ENCODE results near the gene ZMYM2. TPM values are rescaled to one million over a fixed set of nuclear protein-coding genes. Genes with fewer than 3 reads are reported as not detected.

Gene ZMYM2
- total and polyA plus RNA-seq, 2 donors (not counting 1 experiment from before 2014, with no cell fraction given) = 37.3 to 63.4 TPM

- no peak overlapping the region for H3K27ac ChIP-seq (ENCODE audit: insufficient read depth, low read length)
- no peak for DNase-seq (ENCODE audit: low read depth in 2 of 2)
- H4K20me1 ChIP-seq (ENCODE audit: control insufficient read depth, extremely low read depth, insufficient read depth, low read length) = no peaks in the 10 kb centered on the region
- no peak overlapping the region for H3K9ac ChIP-seq (ENCODE audit: insufficient read depth, low read length)
- H3K27me3 ChIP-seq (ENCODE audit: control insufficient read depth, insufficient read depth, low read length) = no peaks in the 10 kb centered on the region
- H3K36me3 ChIP-seq (ENCODE audit: control insufficient read depth, insufficient read depth, low read length) = no peaks in the 10 kb centered on the region
- no peaks in the 10 kb centered on the region for H3K79me2 ChIP-seq (ENCODE audit: control insufficient read depth, insufficient read depth, low read length)
- no peak overlapping the region for H3K4me2 ChIP-seq (ENCODE audit: extremely low read depth, insufficient read depth, low read length)
- no peak overlapping the region for H3K4me3 ChIP-seq (replicated peaks in 1 of 4; ENCODE audit: control extremely low read depth in 1 of 4, insufficient read depth in 1 of 4, low read depth in 3 of 4, low read length in 4 of 4)
- no peak overlapping the region for H2AFZ ChIP-seq (ENCODE audit: low read length)
- no peaks in the 10 kb centered on the region for H3K9me3 ChIP-seq (ENCODE audit: control insufficient read depth, insufficient read depth, low read depth, low read length)
- H3K4me1 ChIP-seq (ENCODE audit: control insufficient read depth, extremely low read depth, insufficient read depth, low read length) = no peaks in the 10 kb centered on the region
- TF ChIP-seq EZH2 (IDR thresholded peaks at IDR 0.05; ENCODE audit: low read length, missing control alignments) (no peak), CTCF (conservative IDR thresholded peaks at IDR 0.05 in 1 of 2, IDR thresholded peaks at IDR 0.05 in 1 of 2; ENCODE audit: low read depth in 1 of 2, low read length in 2 of 2) (no peak)
Observed at GRCh38 chr13:20132052-20132634, 173.6 kb downstream of the ZMYM2 start.

- TF ChIP-seq CTCF (conservative IDR thresholded peaks at IDR 0.05 in 1 of 2, IDR thresholded peaks at IDR 0.05 in 1 of 2; ENCODE audit: low read depth in 1 of 2, low read length in 2 of 2) = no peak
- no peak for TF ChIP-seq EZH2 (IDR thresholded peaks at IDR 0.05; ENCODE audit: low read length, missing control alignments)
- no peaks in the 10 kb centered on the region for H3K9me3 ChIP-seq (ENCODE audit: control insufficient read depth, insufficient read depth, low read depth, low read length)
Observed at GRCh38 chr13:20134732-20135131, 176.2 kb downstream of the ZMYM2 start.

GRCh38 chr13:20136781-20137703 is 178.5 kb downstream of the ZMYM2 start:
- H2AFZ ChIP-seq (ENCODE audit: low read length) = peak overlapping the region; percentile 0
- H3K4me1 ChIP-seq (ENCODE audit: control insufficient read depth, extremely low read depth, insufficient read depth, low read length) = no peaks in the 10 kb centered on the region
- peaks cover 17% of the 10 kb centered on the region for H3K27me3 ChIP-seq (ENCODE audit: control insufficient read depth, insufficient read depth, low read length)
- H3K4me2 ChIP-seq (ENCODE audit: extremely low read depth, insufficient read depth, low read length) = peak overlapping the region; percentile 39
- no peaks in the 10 kb centered on the region for H3K9me3 ChIP-seq (ENCODE audit: control insufficient read depth, insufficient read depth, low read depth, low read length)
- no peak overlapping the region for H3K9ac ChIP-seq (ENCODE audit: insufficient read depth, low read length)
- H3K36me3 ChIP-seq (ENCODE audit: control insufficient read depth, insufficient read depth, low read length) = no peaks in the 10 kb centered on the region
- TF ChIP-seq EZH2 (IDR thresholded peaks at IDR 0.05; ENCODE audit: low read length, missing control alignments) = no peak
- TF ChIP-seq CTCF (conservative IDR thresholded peaks at IDR 0.05 in 1 of 2, IDR thresholded peaks at IDR 0.05 in 1 of 2; ENCODE audit: low read depth in 1 of 2, low read length in 2 of 2) = peak; percentile 38 to 63
- peak; percentile 9 to 18 for DNase-seq (ENCODE audit: low read depth in 2 of 2)
- no peak overlapping the region for H3K27ac ChIP-seq (ENCODE audit: insufficient read depth, low read length)
- no peaks in the 10 kb centered on the region for H3K79me2 ChIP-seq (ENCODE audit: control insufficient read depth, insufficient read depth, low read length)
- H3K4me3 ChIP-seq (replicated peaks in 1 of 4; ENCODE audit: control extremely low read depth in 1 of 4, insufficient read depth in 1 of 4, low read depth in 3 of 4, low read length in 4 of 4) = peak overlapping the region in 1 of 4 experiments; percentile 32
- no peaks in the 10 kb centered on the region for H4K20me1 ChIP-seq (ENCODE audit: control insufficient read depth, extremely low read depth, insufficient read depth, low read length)

More at GRCh38 chr13:20134732-20135131, 176.2 kb downstream of the ZMYM2 start:
- H3K9ac ChIP-seq (ENCODE audit: insufficient read depth, low read length) = no peak overlapping the region
- H4K20me1 ChIP-seq (ENCODE audit: control insufficient read depth, extremely low read depth, insufficient read depth, low read length) = no peaks in the 10 kb centered on the region
- no peak overlapping the region for H3K4me3 ChIP-seq (replicated peaks in 1 of 4; ENCODE audit: control extremely low read depth in 1 of 4, insufficient read depth in 1 of 4, low read depth in 3 of 4, low read length in 4 of 4)
- no peak for DNase-seq (ENCODE audit: low read depth in 2 of 2)
- no peak overlapping the region for H3K4me2 ChIP-seq (ENCODE audit: extremely low read depth, insufficient read depth, low read length)
- no peak overlapping the region for H3K27ac ChIP-seq (ENCODE audit: insufficient read depth, low read length)
- H2AFZ ChIP-seq (ENCODE audit: low read length) = no peak overlapping the region
- no peaks in the 10 kb centered on the region for H3K79me2 ChIP-seq (ENCODE audit: control insufficient read depth, insufficient read depth, low read length)
- no peaks in the 10 kb centered on the region for H3K4me1 ChIP-seq (ENCODE audit: control insufficient read depth, extremely low read depth, insufficient read depth, low read length)
- peaks cover 4% of the 10 kb centered on the region for H3K27me3 ChIP-seq (ENCODE audit: control insufficient read depth, insufficient read depth, low read length)
- H3K36me3 ChIP-seq (ENCODE audit: control insufficient read depth, insufficient read depth, low read length) = no peaks in the 10 kb centered on the region

All from fibroblast of lung (primary cell).